ENCODE results near the gene STK33.
A peak's percentile ranks its signal among the peaks of the same experiment; 100 is the strongest.

The STK33 gene

DNA sequence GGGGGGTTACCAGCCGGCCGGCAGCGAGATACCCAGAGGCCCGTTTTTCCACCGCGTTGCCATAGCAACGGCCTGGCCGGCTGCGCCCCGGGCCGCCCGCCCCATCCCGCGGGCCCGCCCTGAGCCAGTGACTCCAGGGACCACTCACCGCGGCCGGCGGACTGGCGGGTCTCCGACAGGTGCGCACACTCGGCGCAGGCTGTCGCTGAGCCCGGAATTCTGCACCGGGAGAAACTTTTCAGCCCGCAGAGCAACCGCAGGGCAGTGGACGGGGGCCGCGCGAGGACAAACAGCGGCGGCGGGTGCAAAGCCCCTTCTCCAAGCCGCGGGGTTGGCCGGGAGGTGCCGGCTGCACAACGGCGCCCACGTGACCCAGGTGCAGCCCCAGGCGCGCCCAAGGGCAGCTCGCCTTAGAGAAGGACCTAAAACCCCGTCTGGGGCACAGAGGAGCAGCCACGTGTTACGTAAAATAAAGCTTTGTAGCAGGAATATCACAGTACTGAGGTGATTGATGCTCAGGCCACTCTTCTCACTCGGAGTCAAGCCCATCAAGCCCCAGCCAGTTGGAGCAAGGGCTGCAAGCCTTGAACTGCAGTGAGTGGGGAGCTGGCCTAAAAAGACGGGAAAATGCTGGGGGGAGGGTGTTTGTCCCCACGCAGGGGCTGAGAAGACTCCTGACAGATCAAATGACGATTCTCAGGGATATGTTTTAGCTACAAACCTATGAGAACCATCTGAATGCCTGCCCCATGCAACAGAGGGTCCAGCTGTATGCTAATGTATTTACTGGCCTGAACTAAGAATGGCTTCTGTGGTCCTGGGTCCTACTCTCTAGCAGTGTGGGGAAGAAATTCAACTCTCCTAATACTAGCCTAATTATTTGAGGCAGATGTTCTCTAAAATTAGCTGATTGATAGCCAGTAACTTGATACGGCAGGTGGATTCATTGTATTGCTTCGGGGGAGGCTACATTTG, at the start of gene STK33:
Gene STK33, minus strand, starts transcription at position 294 of the 975 bp plus-strand sequence. CDS start 119,323 bp downstream, outside the sequence.
- DNase-seq (ENCODE audit: low read depth) = no peak

DNA sequence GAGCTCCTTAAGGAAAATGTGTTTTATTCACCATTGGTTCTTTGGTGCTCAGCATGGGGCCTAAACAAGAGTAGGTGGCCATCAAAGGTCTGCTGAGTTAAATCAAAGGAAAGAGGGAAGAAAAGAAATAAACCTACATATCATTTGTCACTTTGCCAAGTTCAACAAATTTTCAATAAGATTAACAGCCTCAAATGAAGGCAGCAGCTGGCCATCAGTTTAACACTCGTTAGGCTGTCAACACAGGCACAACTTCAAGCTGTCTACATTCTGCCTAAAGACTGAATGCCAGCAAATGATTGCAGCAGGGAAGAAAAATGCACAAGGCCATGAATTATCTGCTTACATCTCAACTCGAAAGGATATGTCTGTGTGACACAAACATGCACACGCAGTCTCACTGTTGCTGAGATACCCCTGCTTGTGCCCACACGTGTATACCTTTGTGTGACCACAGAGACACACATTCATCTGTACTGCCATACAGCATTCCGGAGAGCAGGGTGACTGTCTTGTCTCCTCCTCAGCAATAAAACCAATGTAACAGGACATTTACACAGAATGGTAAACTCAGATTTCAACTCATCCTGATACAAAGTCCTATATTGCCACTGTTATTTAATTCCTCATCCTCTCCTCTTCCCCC, 48.3 kb upstream of the STK33 start:
- no peak for DNase-seq (ENCODE audit: low read depth)

DNA sequence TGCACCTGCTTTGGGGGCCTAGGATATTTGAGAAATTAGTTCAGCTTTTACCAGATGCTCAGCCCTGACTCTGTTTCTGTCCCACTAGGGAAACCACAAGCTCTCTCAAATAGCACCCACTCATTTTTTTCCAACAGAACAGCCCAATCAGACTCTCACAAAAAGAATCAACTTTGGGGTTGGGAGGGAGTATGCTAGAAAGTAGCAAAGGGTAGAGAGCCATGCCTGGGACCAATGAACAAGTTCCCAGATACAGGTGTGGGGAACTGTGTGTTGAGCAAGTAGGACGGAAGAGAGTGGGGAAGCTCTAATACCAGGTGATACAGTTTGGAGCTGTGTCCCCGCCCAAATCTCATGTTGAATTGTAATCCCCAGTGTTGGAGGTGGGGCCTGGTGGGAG, 47.3 kb upstream of the STK33 start:
- DNase-seq (ENCODE audit: low read depth) = no peak

DNA sequence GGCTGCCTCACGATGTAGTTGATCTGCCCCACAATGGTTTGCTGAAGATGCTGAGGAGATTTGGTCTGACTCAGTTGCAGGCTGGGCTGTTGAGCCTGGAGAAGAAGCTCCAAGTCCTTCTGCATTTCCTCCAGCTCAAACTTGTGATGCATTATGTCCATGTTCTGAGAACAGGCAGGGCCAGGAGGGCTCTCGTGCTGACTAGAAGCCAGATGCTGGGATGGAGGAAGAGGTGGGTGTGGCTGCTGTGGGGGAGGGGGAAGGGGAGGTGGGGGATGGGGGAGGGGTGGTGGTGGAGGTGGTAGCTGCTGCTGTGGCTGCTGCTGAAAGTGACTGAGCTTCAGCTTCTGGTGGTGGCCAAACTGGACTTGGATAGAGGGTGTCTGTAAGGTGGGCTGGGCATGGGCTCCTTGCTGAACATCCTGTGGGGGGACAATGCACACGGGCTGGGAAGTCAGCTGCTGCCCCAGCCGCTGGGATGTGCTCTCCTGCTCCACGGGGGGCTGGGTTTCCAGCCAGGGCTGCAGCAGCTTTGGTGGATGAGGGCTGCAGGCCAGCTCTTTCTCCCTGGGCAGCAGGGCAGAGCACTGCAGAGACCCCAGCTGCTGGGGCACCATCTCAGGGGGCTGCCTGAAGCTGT, 46.4 kb upstream of the STK33 start:
- no peak for DNase-seq (ENCODE audit: low read depth)

DNA sequence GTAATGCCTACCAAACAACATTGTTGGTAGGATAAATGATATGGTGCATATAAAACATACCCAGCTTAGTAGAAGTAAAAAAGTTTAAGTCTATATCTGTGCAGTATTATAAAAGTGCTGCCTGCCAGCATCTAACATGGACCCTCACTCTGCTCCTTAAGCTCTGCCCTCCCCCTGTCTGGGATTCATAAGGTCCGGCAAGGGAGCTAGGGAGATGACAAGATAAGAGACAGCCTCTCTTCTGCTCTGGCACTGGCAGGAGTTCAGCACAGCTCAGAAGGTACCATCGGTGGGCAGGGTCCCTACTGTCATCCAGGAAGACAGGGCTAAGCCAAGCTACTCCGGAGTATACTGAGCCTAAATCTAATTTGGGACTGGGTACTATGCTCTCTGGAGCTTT, 45.6 kb upstream of the STK33 start:
- no peak for DNase-seq (ENCODE audit: low read depth)

DNA sequence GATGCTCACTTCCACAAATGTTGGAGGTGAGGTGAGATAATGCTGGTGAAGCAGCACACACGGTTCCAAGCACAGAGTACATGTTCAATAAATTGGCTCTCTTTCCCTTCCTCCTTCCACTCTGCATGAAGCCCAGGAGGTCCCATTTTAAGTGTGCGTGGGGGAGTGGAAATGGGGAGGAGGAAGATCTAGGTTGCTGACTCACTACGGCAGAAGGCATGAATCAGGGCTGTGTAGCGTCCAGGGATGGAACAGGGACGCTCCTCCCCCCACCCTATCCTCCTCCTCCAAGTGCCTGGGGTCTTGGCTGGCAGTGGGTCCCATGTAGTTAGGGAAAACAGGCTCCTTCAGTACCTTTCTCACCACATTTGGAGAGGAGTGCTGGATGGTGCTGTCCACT, 44.3 kb upstream of the STK33 start:
- DNase-seq (ENCODE audit: low read depth) = no peak

DNA sequence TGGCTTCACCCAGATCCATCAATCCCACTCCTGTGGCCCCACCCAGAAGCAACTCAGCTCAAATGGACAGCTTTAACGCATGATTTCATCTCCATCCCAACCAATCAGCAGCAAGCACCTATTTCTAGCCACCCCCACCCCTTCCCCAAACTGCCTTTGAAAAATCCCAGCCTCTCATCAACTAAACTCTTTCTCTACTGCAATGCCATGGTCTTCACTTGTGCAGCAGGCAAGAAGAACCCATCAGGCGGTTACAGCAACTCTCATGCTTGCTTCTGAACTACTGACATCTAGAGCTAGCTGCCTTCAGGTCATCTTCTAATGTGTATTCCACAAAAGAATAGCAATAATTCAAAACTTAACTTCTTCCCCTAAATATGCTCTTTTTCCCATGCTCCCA, 42.1 kb upstream of the STK33 start:
- no peak for DNase-seq (ENCODE audit: low read depth)

DNA sequence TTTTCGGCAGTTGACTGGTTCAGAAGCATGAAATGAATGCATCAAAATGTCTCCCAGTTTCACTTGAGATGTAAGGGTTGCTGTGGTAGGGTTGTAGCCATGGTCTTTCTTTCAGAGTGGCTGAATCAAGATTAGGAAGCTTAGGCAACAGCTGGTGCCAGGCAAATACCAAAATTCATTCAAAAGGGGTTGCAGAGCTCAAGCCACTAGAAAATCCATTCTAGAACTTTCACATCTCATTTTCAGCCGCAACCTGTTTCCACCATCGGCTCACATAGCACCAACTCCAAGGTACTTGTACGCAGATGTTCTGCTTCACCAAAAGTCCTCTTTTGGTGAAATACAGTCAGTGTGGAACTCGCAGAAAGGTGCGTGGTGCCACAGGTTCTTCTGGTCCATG, 40.5 kb upstream of the STK33 start:
- no peak for DNase-seq (ENCODE audit: low read depth)

DNA sequence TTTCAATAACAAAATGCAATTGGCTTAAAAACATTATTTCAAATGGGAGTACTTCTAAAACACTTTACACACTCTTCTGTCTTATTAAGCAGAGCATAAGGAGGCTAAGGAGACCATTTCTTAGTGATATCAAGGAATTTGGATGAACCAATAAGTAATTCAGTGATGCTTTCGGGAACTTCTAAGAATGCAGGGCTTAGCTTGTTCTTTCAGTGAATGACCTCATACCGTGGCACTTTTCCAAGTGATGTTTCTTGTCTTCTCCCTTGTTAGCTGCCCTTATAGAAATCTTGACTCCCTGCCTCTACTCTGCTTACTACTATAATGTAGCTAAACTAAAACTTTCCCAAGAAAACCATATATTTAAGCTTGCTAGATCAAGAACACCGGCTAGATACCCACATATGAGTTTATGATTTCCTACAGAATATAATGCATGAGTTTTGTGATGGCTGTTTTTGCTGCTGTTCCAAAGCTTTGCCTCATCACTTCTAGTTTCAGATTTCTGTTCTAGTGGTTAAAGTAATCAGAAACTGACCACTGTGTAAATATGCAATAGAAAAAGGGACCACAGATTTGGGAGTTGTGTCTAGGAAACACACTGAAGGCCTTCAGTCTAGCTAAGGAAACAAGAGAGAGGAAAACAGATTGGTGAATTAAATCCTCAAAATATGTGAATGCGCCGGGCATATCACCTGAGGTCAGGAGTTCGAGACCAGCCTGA, 37.5 kb upstream of the STK33 start:
- peak; percentile 54 for DNase-seq (ENCODE audit: low read depth)

DNA sequence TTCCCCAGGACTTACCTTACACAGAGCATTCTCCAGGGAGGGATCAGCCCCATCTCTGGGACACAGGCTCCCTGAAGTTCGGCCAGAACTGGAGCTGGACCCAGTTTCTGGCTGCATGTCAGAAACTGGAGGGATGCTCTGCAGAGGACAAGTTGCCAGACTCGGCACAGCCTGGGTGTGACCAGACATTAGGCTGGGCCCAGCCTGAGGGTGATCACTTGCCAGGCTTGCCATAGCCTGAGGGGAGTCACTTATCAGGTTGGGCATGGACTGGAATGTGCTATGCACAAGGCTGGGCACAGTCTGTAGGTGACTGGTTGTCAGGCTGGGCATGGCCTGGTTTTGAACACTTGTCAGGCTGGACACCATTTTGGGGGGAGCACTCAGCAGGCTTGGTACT, 30.7 kb upstream of the STK33 start:
- no peak for DNase-seq (ENCODE audit: low read depth)

DNA sequence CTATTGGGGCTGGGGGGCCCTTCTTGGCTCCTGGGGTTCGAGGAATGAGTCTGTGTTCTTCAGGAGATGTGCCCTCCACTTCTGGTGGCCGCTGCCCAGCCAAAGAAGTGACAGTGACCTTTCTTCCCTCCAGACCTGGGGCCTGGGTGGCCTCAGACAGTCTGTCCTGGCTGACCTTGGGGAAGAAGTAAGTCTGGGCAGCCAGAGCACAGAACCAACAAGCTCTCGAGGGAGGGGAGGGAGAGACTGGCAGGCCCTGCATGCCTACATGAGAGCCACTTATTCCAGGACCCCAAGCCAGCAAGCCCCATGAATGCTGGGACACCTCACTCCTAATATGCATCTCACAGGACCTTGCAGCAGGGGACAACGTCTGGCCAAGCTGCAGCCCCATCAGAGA, 27.1 kb upstream of the STK33 start:
- DNase-seq (ENCODE audit: low read depth) = no peak

DNA sequence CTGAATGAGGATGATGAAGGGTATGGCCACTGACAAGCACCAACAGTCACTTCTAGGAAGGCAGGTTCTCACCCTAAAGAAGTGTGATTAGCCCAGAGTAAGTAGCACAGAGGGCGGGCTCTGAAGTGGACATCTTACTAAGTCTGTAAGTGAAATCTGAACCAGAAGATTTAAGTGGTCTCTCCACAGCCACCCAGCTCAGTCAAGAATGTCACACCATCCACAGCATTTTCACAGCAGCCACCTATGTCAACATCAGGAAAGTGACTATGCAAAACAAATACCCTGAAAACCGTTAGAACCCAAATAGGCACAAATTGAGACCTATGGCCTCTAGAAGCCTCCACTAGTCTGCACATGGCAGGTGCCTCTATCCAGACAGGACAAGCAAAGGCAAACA, 23.0 kb upstream of the STK33 start:
- DNase-seq (ENCODE audit: low read depth) = no peak

DNA sequence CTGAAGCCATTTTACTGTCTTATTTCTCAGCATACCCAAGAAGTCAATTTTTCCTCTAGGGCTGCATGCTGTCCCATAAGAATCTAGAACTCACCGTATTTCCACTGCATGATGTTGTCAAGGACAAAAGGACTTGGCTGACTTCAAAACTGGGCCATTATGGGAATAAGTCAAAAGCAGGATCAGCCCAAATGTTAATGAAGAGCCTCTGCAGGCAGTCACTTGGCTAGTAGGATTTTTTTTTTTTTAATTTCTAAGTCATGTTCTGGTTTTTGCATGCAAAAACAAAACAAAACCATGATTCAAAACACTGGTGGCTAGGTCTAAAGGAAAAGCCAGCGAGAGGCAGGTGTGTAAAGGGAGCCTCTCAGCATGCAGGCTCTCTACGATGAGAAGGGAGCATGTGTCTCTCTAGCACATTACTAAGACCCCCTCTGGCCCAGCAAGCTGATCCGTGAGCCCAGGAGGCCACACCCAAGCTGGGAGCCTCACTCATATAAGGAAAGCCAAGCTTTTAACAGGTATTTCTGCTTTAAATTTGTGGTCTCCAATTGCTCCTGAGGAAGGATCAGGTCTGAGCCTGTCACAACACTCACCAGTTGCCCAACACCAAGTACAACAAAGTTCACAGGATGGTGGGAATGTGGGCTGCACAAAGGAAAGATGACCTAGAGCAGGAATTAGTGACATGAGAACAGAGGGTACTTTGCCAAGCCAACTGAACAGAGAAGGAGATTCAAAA, 21.4 kb upstream of the STK33 start:
- no peak for DNase-seq (ENCODE audit: low read depth)

DNA sequence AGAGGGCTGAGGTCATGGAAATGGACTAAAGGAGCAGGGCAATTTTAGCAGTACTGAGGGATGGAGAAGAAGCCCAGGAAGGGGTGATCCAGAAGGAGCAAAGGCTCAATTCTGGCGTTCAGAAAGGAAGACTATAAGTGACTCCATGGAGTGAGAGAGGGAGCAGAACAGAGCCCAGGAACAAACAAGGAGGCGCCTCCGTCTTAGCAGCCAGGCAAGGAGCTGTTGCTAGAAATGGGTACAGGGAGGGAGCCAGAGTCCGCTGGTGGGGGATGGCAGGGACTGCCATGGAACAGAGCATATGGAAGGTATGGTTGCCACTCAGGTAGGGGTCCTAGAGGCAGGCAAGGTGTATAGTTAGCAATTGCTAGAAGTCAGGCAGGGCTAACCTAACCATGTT, 20.5 kb upstream of the STK33 start:
- no peak for DNase-seq (ENCODE audit: low read depth)

DNA sequence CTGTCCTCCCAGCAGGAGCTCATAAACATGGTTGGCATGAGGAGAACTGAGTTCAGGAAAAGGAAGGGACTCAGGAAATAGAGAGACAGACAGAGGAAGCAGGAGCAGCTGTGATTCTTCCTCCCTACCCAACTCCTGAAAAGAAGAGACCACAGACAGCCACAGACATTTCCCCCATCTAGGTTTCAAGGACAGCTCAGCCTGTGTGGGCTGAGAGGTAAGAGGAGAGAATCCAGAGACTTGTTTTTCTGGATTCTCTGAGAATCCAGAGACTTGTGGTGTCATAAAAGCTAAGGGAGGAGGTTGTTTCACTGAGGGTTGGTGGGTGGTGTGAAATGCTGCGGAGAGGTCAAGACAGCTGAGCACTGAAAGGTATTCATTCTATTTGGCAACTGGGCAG, 19.0 kb upstream of the STK33 start:
- DNase-seq (ENCODE audit: low read depth) = no peak

DNA sequence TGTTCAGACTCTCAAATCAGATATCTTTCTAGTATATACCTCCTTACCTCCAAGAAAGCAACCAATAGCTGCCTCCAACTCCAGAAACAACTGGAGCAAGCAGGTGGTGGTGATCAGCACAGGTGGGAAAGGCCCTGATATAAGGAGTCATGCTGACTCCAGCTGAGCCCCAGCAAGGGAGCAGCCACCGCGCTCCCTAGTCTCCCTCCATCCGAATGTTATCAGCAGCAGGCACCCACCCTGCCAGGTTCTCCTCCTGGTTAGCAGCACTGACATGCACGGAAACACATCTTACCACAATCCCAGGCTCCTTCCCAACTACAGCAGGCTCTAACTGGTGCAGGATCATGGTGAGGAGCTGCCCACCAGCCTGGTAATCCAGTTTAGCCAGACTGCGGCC, 18.5 kb upstream of the STK33 start:
- DNase-seq (ENCODE audit: low read depth) = no peak

DNA sequence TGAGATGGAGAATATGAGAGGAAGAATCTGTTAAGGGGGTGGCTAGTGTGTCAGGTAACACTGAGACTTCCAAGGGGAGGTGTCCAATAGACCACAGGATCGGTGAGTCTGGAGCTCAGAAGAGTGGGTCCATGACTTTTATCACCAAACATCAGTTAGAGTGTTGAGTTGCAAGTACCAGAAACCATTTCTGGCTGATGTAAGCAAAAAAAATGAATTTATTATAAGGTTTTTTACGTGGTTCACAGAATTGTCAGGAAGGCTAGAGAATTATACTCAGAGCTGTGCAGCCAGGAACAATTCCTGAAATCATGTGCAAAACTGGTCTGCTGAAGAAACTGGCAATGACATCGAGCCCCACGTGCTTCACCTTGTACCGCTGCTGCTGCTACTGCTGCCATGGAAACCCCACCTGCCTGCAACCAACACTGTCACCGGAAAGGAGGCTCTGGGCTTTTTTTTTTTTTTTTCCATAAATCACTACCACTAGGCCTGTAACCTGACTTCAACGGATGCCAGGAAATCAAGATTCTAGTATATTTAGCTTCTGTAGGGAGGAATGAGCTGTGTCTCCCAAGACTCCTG, 16.6 kb upstream of the STK33 start:
- no peak for DNase-seq (ENCODE audit: low read depth)

DNA sequence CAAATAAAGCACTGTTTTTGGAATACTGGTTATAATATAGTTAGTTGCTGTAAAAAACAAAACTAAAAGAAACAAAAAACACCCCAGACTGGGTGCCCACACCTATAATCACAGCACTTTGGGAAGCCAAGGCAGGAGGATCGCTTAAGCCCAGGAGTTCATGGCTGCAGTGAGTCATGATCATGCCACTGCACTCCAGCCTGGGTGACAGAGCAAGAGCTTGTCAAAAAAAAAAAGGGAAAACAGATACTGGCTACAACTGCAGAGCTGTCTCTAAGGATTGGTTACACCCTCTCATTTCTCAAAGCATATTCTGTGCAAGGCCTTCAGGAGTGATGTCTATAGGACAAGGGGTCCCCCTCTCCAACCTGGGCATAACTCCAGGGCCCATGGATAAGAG, 14.6 kb upstream of the STK33 start:
- DNase-seq (ENCODE audit: low read depth) = peak; percentile 38

DNA sequence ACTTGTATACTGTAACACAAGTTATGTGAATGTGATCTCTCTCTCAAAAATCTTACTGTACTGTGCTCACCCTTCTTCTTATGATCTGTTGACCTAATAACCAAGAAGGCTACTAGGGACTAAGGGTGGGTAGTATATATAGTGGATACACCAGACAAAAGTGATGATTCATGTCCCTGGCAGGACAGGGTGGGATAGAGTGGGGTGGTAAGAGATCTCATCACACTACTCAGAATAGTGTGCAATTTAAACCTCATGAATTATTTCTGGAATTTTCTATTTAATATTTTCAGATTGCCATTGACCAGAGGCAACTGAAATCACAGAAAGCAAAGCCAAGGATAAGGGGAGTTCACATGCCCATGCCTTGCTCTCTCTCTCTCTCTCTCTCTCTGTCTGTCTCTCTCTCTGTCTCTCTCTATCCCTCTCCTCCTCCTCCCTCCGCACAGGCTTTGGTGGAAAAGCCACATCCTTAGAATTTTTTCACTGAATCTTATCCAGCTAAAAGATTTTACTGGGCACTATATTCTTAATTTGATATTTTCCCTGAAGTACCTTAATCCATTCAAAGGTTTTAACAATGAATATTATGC, 12.0 kb upstream of the STK33 start:
- no peak for DNase-seq (ENCODE audit: low read depth)

DNA sequence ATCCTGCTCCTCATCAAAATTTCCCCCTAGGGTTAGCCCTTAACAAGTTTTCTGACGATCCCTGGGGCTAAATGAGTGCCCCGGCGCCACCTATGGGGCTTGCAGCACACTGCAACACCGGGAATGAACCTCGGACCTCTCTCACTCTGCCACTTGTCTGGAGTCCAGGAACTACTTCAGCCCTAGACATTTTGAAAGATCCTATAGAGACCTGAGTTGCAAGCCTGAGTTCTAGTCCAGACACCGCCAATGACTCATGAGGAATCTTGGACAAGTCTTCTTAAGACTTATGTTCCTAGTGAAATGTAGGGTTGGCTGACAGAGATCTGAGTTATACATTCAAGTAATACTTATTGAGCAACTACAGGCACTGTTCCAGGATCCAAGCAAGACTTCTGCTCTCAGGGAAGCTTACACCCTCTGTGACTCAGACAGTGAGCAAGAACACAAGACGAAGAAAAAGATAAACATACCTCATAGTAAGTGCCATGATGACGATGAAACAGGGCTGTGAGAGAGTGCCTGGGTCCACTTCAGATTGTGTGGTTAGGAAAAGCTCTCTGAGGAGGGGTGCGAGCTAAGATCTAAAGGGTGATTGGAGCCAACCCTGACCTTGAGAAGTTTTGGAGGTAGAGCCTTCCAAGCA, 10.2 kb upstream of the STK33 start:
- peak; percentile 100 for DNase-seq (ENCODE audit: low read depth)
